GM12878 (cell line): ENCODE measurements around the gene TCOF1. TPM values are rescaled to one million over a fixed set of nuclear protein-coding genes. Genes with fewer than 3 reads are reported as not detected.
A peak's percentile ranks its signal among the peaks of the same experiment; 100 is the strongest.

Source experiments
- ATAC-seq: fragments of 200-7000 bp; cut with Tn5 transposase; 3 replicates; pipeline ENCODE4 v1.9.1; 2020; ENCODE audit warnings: mild to moderate bottlenecking, moderate library complexity
- BruUV-seq: library from RNA; stranded (reverse); fragments of 400-500 nt; replicated peaks from 2 replicates; lab custom pipeline; 2021; lab: Mats Ljungman, UMichigan
- CTCF ChIA-PET: fragments of 300-600 bp; sonication (Branson Sonifier 250); formaldehyde crosslinking; extraction: SDS; loops from one replicate; lab custom pipeline; 2021; ENCODE audit warnings: inconsistent platforms; lab: Yijun Ruan, JAX
- POLR2A ChIA-PET: fragments of 350-600 bp; formaldehyde crosslinking; extraction: SDS; loops from one replicate; lab custom pipeline; 2021; ENCODE audit warnings: inconsistent platforms; lab: Charles Lee
- RAD21 ChIA-PET: fragments of 300-600 bp; sonication (Branson Sonifier 250); formaldehyde crosslinking; loops from one replicate; lab custom pipeline; 2023; ENCODE audit warnings: antibody characterized with exemption; ENCODE audit not compliant: unreplicated experiment; lab: Charles Lee
- SMC1A ChIA-PET: fragments of 300-600 bp; sonication (Branson Sonifier 250); formaldehyde crosslinking; loops from one replicate; lab custom pipeline; 2023; ENCODE audit not compliant: unreplicated experiment, uncharacterized antibody; lab: Charles Lee
- DNase-seq: peaks from one replicate; pipeline ENCODE4 v3.0.0-alpha.2; 2011; ENCODE audit warnings: low read depth, low spot score
- FAIRE-seq: peaks from 3 replicates; lab custom pipeline; 2011; peaks lifted over from hg19 to GRCh38; lab: Jason Lieb, UNC
- H2AFZ ChIP-seq: 2 replicates; pipeline ENCODE4 v1.6.0; 2011; ENCODE audit warnings: low read depth, low read length, control low read depth; ENCODE audit not compliant: control insufficient read depth
- H3K27ac ChIP-seq: 2 replicates; pipeline ENCODE4 v1.5.1; 2011; ENCODE audit warnings: control low read depth; ENCODE audit not compliant: control insufficient read depth, insufficient read depth
- H3K27me3 ChIP-seq, 2 experiments: replicated peaks in 1 of 2; 2 replicates each; pipeline versions ENCODE4 v1.6.0 to v1.6.1; 2011; ENCODE audit warnings: low read length in 1 of 2; ENCODE audit not compliant: control insufficient read depth in 2 of 2, insufficient read depth in 2 of 2
- H3K36me3 ChIP-seq, 2 experiments: 2 replicates each; pipeline ENCODE4 v1.5.1; 2011; ENCODE audit warnings: low read length in 1 of 2; ENCODE audit not compliant: control insufficient read depth in 2 of 2, insufficient read depth in 2 of 2
- H3K4me1 ChIP-seq: 2 replicates; pipeline ENCODE4 v1.6.1; 2011; ENCODE audit warnings: mild to moderate bottlenecking, low read length, moderate library complexity, mixed read lengths; ENCODE audit not compliant: control insufficient read depth, insufficient read depth
- H3K4me2 ChIP-seq: 2 replicates; pipeline ENCODE4 v1.6.0; 2011; ENCODE audit warnings: control low read depth; ENCODE audit not compliant: control insufficient read depth, insufficient read depth
- H3K4me3 ChIP-seq: fragments of 200-600 bp; sonication (generic); 2 replicates; pipeline ENCODE4 v1.5.1; 2016
- H3K79me2 ChIP-seq: 2 replicates; pipeline ENCODE4 v1.6.0; 2011; ENCODE audit warnings: low read length; ENCODE audit not compliant: control insufficient read depth, insufficient read depth
- H3K9ac ChIP-seq: 2 replicates; pipeline ENCODE4 v1.8.0; 2011; ENCODE audit warnings: low read length, control low read depth, mixed read lengths; ENCODE audit not compliant: control insufficient read depth, insufficient read depth
- H3K9me3 ChIP-seq: replicated peaks from 3 replicates; pipeline ENCODE4 v1.5.1; 2011; ENCODE audit warnings: mild to moderate bottlenecking, low read length; ENCODE audit not compliant: control insufficient read depth, insufficient read depth
- H4K20me1 ChIP-seq: 2 replicates; pipeline ENCODE4 v1.6.0; 2011; ENCODE audit not compliant: control insufficient read depth, insufficient read depth
- ATF7 ChIP-seq: fragments of 450-650 bp; IDR thresholded peaks from 2 replicates; pipeline ENCODE4 v1.6.1; 2016; ENCODE audit warnings: low read depth, mild to moderate bottlenecking
- CHD2 ChIP-seq: IDR thresholded peaks from 2 replicates; pipeline ENCODE4 v1.6.1; 2011; ENCODE audit warnings: low read depth, low read length, improper control_type of control experiment, borderline replicate concordance
- CREM ChIP-seq: IDR thresholded peaks from 2 replicates; pipeline ENCODE4 v1.6.1; 2014; ENCODE audit warnings: antibody characterized with exemption, low read depth
- DPF2 ChIP-seq: fragments of 450-650 bp; IDR thresholded peaks from 2 replicates; pipeline ENCODE4 v1.6.1; 2017; ENCODE audit warnings: mild to moderate bottlenecking
- MAX ChIP-seq: IDR thresholded peaks from 2 replicates; pipeline ENCODE4 v1.6.1; 2012; ENCODE audit warnings: low read depth, low read length, improper control_type of control experiment
- NBN ChIP-seq: fragments of 450-650 bp; IDR thresholded peaks from 2 replicates; pipeline ENCODE4 v1.6.1; 2016
- RCOR1 ChIP-seq: conservative IDR thresholded peaks from 2 replicates; pipeline ENCODE4 v1.6.1; 2012; ENCODE audit warnings: low read depth, low read length, improper control_type of control experiment
- SIX5 ChIP-seq: IDR thresholded peaks from 2 replicates; pipeline ENCODE4 v1.6.1; 2011; ENCODE audit warnings: mild to moderate bottlenecking, low read depth, low read length, moderate library complexity; ENCODE audit not compliant: severe bottlenecking
- SMARCA5 ChIP-seq: fragments of 450-650 bp; IDR thresholded peaks from 2 replicates; pipeline ENCODE4 v1.6.1; 2017; ENCODE audit warnings: mild to moderate bottlenecking
- SPI1 ChIP-seq: IDR thresholded peaks from 2 replicates; pipeline ENCODE4 v1.6.1; 2011; ENCODE audit warnings: low read depth, mild to moderate bottlenecking, low read length, moderate library complexity, borderline replicate concordance; ENCODE audit not compliant: insufficient read depth
- WGBS: methylation state at CpG from one replicate; pipeline ENCODE4 v1.1.6; 2016; ENCODE audit warnings: low lambda C conversion rate; ENCODE audit not compliant: insufficient replicate concordance, insufficient coverage; ENCODE audit errors: missing lambda C conversion rate; 5-methylcytosine and 5-hydroxymethylcytosine counted together
- in situ Hi-C: fragments of 300-500 bp; cut with MboI; formaldehyde crosslinking; loops from 9 replicates; pipeline ENCODE4 v1.14.3; 2018; ENCODE audit warnings: mixed read lengths
- intact Hi-C: fragments of 100-400 bp; cut with micrococcal nuclease; formaldehyde crosslinking; loops from one replicate; pipeline ENCODE4 v1.14.2; 2022; ENCODE audit not compliant: unreplicated experiment
- polyA plus RNA-seq, 11 experiments: library from polyadenylated mRNA; depleted of rRNA in 4 of 11; unstranded in 6 of 11; stranded (reverse) in 5 of 11; fragments of >200 nt; fragmentation: Nextera tagmentation in 4 of 11; fragmentation: Illumina TruSeq in 1 of 11; extraction: Ambion mirVana in 4 of 11; extraction: Trizol in 1 of 11; gene quantifications; 1 replicate in 1 of 11; 2 replicates in 10 of 11; pipeline versions ENCODE4 v1.2.1 to v1.2.3, GENCODE V29; 2011 to 2016; ENCODE audit warnings: inconsistent platforms in 2 of 11, missing spikeins in 2 of 11, low read depth in 1 of 11
- total RNA-seq, 4 experiments: library from RNA; depleted of rRNA in 3 of 4; stranded (reverse); fragments of >200 nt in 3 of 4; fragmentation: Illumina TruSeq in 1 of 4; extraction: Trizol in 1 of 4; gene quantifications; 2 replicates each; pipeline versions ENCODE4 v1.2.1 to v1.2.3, GENCODE V29; 2013 to 2021
- TF ChIP-seq, protein P1 (sequence below): IDR thresholded peaks from 2 replicates; pipeline ENCODE4 v1.6.1; 2011; ENCODE audit warnings: borderline replicate concordance, low read depth, mild to moderate bottlenecking, moderate library complexity, mixed read lengths, low read length; ENCODE audit not compliant: insufficient read depth; ENCODE audit errors: extremely low read length
- TF ChIP-seq, protein P2 (sequence below): fragments of 450-650 bp; IDR thresholded peaks from 2 replicates; pipeline ENCODE4 v1.6.1; 2017; ENCODE audit warnings: mild to moderate bottlenecking, moderate library complexity
- TF ChIP-seq, protein P3 (sequence below): IDR thresholded peaks from 2 replicates; pipeline ENCODE4 v1.6.1; 2012; ENCODE audit warnings: low read length, inconsistent platforms
- TF ChIP-seq, protein P4 (sequence below): fragments of 450-650 bp; formaldehyde crosslinking; IDR thresholded peaks from 2 replicates; pipeline ENCODE4 v1.5.0; 2022; ENCODE audit warnings: mild to moderate bottlenecking, missing genetic modification characterization

The TCOF1 gene
- total and polyA plus RNA-seq, 10 of the 15 experiments (the other 5 are each of a cell fraction or from before 2014, with no cell fraction given): 8.7 to 83.9 (median 38.9) TPM

DNA sequence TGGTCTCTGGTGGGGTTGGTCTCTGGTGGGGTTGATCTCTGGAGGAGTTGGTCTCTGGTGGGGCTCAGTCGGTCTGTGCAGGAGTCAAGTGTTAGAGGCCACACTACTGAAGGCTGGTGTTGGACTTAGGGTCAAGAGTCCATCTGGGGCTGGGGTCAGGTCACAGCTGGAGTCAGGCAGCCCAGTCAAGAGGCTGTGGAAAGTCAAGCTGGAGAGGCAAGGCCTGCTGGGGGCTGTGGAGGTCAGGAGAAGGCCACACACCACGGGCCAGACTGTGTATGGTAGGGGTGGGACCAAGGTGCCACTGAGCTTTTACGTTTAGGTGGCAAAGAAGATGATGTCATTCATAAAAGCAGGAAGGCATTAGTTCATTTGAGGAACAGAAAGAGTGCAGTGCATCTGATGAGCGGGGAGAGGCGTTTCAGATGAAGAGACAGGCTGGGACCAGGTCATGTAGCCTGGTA is 71.9 kb downstream of the TCOF1 start:
- Histone ChIP-seq H3K4me1 (peaks cover 7% of the 10 kb centered on the region), H3K9ac (no peak overlapping the region), H3K4me3 (no peak overlapping the region), H3K9me3 (no peaks in the 10 kb centered on the region), H3K4me2 (no peak overlapping the region), H2AFZ (peak overlapping the region; percentile 28), H3K27me3 (no peaks in the 10 kb centered on the region), H3K36me3 (no peaks in the 10 kb centered on the region), H4K20me1 (no peaks in the 10 kb centered on the region), H3K79me2 (no peaks in the 10 kb centered on the region), H3K27ac (no peak overlapping the region)
- POLR2A ChIA-PET: interaction anchor here (1.0 to 2.9 kb wide), 5 partner anchors 10 to 31 kb away, joined by 4 to 37 read pairs (median 4); partner anchors contain the start of gene CD74
- peak; percentile 94 for ATAC-seq
- SMC1A ChIA-PET: interaction anchor here (0.6 to 1.7 kb wide), 4 partner anchors 12 to 22 kb away, joined by 3 to 8 read pairs (median 5); no protein-coding TSS in a partner anchor
- no TSS peak for BruUV-seq
- CTCF ChIA-PET: interaction anchor here (0.9 to 2.4 kb wide), 4 partner anchors 10 to 30 kb away, joined by 3 to 13 read pairs (median 6); no protein-coding TSS in a partner anchor
- DNase-seq: no peak
- 11% methylated on average over 5 of the region's 5 CpGs for WGBS
- intact Hi-C loops: no loop called here
- RAD21 ChIA-PET: interaction anchor here (0.9 to 1.6 kb wide), 3 partner anchors 15 to 18 kb away, joined by 3 to 5 read pairs (median 4); partner anchors contain the start of gene CD74
- in situ Hi-C loops: no loop called here
- peak; percentile 88 for FAIRE-seq
- TF ChIP-seq MAX: no peak
- TF ChIP-seq SIX5: no peak
- peak; percentile 99 for TF ChIP-seq ATF7
- TF ChIP-seq DPF2: peak; percentile 62
- TF ChIP-seq, protein P1, sequence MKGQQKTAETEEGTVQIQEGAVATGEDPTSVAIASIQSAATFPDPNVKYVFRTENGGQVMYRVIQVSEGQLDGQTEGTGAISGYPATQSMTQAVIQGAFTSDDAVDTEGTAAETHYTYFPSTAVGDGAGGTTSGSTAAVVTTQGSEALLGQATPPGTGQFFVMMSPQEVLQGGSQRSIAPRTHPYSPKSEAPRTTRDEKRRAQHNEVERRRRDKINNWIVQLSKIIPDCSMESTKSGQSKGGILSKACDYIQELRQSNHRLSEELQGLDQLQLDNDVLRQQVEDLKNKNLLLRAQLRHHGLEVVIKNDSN: no peak
- TF ChIP-seq RCOR1: no peak
- TF ChIP-seq CREM: peak; percentile 72
- TF ChIP-seq, protein P2, sequence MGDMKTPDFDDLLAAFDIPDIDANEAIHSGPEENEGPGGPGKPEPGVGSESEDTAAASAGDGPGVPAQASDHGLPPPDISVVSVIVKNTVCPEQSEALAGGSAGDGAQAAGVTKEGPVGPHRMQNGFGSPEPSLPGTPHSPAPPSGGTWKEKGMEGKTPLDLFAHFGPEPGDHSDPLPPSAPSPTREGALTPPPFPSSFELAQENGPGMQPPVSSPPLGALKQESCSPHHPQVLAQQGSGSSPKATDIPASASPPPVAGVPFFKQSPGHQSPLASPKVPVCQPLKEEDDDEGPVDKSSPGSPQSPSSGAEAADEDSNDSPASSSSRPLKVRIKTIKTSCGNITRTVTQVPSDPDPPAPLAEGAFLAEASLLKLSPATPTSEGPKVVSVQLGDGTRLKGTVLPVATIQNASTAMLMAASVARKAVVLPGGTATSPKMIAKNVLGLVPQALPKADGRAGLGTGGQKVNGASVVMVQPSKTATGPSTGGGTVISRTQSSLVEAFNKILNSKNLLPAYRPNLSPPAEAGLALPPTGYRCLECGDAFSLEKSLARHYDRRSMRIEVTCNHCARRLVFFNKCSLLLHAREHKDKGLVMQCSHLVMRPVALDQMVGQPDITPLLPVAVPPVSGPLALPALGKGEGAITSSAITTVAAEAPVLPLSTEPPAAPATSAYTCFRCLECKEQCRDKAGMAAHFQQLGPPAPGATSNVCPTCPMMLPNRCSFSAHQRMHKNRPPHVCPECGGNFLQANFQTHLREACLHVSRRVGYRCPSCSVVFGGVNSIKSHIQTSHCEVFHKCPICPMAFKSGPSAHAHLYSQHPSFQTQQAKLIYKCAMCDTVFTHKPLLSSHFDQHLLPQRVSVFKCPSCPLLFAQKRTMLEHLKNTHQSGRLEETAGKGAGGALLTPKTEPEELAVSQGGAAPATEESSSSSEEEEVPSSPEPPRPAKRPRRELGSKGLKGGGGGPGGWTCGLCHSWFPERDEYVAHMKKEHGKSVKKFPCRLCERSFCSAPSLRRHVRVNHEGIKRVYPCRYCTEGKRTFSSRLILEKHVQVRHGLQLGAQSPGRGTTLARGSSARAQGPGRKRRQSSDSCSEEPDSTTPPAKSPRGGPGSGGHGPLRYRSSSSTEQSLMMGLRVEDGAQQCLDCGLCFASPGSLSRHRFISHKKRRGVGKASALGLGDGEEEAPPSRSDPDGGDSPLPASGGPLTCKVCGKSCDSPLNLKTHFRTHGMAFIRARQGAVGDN: peak; percentile 58; the same call in 1 of the 2 replicates
- TF ChIP-seq CHD2: no peak
- TF ChIP-seq, protein P3, sequence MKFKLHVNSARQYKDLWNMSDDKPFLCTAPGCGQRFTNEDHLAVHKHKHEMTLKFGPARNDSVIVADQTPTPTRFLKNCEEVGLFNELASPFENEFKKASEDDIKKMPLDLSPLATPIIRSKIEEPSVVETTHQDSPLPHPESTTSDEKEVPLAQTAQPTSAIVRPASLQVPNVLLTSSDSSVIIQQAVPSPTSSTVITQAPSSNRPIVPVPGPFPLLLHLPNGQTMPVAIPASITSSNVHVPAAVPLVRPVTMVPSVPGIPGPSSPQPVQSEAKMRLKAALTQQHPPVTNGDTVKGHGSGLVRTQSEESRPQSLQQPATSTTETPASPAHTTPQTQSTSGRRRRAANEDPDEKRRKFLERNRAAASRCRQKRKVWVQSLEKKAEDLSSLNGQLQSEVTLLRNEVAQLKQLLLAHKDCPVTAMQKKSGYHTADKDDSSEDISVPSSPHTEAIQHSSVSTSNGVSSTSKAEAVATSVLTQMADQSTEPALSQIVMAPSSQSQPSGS: peak; percentile 71
- 0 out of 2 replicates have a peak, but pooled peaks have one; percentile 31 for TF ChIP-seq NBN
- no peak for TF ChIP-seq SMARCA5
- TF ChIP-seq, protein P4, sequence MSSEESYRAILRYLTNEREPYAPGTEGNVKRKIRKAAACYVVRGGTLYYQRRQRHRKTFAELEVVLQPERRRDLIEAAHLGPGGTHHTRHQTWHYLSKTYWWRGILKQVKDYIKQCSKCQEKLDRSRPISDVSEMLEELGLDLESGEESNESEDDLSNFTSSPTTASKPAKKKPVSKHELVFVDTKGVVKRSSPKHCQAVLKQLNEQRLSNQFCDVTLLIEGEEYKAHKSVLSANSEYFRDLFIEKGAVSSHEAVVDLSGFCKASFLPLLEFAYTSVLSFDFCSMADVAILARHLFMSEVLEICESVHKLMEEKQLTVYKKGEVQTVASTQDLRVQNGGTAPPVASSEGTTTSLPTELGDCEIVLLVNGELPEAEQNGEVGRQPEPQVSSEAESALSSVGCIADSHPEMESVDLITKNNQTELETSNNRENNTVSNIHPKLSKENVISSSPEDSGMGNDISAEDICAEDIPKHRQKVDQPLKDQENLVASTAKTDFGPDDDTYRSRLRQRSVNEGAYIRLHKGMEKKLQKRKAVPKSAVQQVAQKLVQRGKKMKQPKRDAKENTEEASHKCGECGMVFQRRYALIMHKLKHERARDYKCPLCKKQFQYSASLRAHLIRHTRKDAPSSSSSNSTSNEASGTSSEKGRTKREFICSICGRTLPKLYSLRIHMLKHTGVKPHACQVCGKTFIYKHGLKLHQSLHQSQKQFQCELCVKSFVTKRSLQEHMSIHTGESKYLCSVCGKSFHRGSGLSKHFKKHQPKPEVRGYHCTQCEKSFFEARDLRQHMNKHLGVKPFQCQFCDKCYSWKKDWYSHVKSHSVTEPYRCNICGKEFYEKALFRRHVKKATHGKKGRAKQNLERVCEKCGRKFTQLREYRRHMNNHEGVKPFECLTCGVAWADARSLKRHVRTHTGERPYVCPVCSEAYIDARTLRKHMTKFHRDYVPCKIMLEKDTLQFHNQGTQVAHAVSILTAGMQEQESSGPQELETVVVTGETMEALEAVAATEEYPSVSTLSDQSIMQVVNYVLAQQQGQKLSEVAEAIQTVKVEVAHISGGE (CRISPR knock-in tag): no peak
- TF ChIP-seq SPI1: peak; percentile 78; the same call in 1 of the 2 replicates
